AG08396 (cell line): ENCODE measurements around the gene LHX2.

Experiments used
- DNase-seq: peaks from one replicate; pipeline ENCODE4 v3.0.0; 2012; ENCODE audit warnings: low spot score, mixed read lengths

The LHX2 gene

GRCh38 chr9:124060844-124061605 lies 49.5 kb downstream of the LHX2 start:
- no peak for DNase-seq

GRCh38 chr9:124062172-124062571 lies 50.6 kb downstream of the LHX2 start:
- DNase-seq: no peak

GRCh38 chr9:124066783-124067577 lies 55.4 kb downstream of the LHX2 start:
- no peak for DNase-seq

GRCh38 chr9:124068251-124068650 lies 56.7 kb downstream of the LHX2 start:
- DNase-seq: no peak

- DNase-seq: no peak
Observed at GRCh38 chr9:124074746-124075145, 63.2 kb downstream of the LHX2 start.

GRCh38 chr9:124075761-124076160 lies 64.2 kb downstream of the LHX2 start:
- no peak for DNase-seq

GRCh38 chr9:124077915-124078572 lies 66.5 kb downstream of the LHX2 start:
- no peak for DNase-seq

GRCh38 chr9:124078641-124079040 lies 67.1 kb downstream of the LHX2 start:
- DNase-seq: peak; percentile 42

GRCh38 chr9:124079176-124079925 lies 67.8 kb downstream of the LHX2 start:
- DNase-seq: peak; percentile 64

GRCh38 chr9:124082622-124083021 lies 71.1 kb downstream of the LHX2 start:
- no peak for DNase-seq
